GM15510 (cell line): ENCODE measurements around the gene FHIP1B.
A peak's percentile ranks its signal among the peaks of the same experiment; 100 is the strongest.

ENCODE experiments used
- POLR2A ChIP-seq: IDR thresholded peaks from 3 replicates; pipeline ENCODE4 v1.6.1; 2011; ENCODE audit warnings: borderline replicate concordance; ENCODE audit not compliant: insufficient read length; ENCODE audit errors: extremely low read depth

Gene FHIP1B

GRCh38 chr11:6234387-6235107 is at the start of gene FHIP1B:
Gene FHIP1B (minus strand): TSS chr11:6234636. CDS start chr11:6224516, 10,120 bp downstream.
- TF ChIP-seq POLR2A, result peak; percentile 76

GRCh38 chr11:6283453-6284023 is 49.1 kb upstream of the FHIP1B start:
- no peak for TF ChIP-seq POLR2A

GRCh38 chr11:6273188-6273587 is 38.8 kb upstream of the FHIP1B start:
- no peak for TF ChIP-seq POLR2A

- TF ChIP-seq POLR2A, result no peak
Observed at GRCh38 chr11:6271598-6271997, 37.2 kb upstream of the FHIP1B start.

GRCh38 chr11:6270584-6271246 is 36.3 kb upstream of the FHIP1B start:
- no peak for TF ChIP-seq POLR2A

GRCh38 chr11:6269994-6270393 is 35.6 kb upstream of the FHIP1B start:
- TF ChIP-seq POLR2A, result no peak

GRCh38 chr11:6268820-6269219 is 34.4 kb upstream of the FHIP1B start:
- no peak for TF ChIP-seq POLR2A

- no peak for TF ChIP-seq POLR2A
Observed at GRCh38 chr11:6263662-6264061, 29.2 kb upstream of the FHIP1B start.

GRCh38 chr11:6260207-6260726 is 25.8 kb upstream of the FHIP1B start:
- TF ChIP-seq POLR2A, result no peak

- TF ChIP-seq POLR2A, result no peak
Observed at GRCh38 chr11:6258571-6259081, 24.2 kb upstream of the FHIP1B start.

- TF ChIP-seq POLR2A, result no peak
Observed at GRCh38 chr11:6258141-6258540, 23.7 kb upstream of the FHIP1B start.

GRCh38 chr11:6253197-6253596 is 18.8 kb upstream of the FHIP1B start:
- no peak for TF ChIP-seq POLR2A

GRCh38 chr11:6251990-6252473 is 17.6 kb upstream of the FHIP1B start:
- TF ChIP-seq POLR2A, result no peak

GRCh38 chr11:6251120-6251733 is 16.8 kb upstream of the FHIP1B start:
- no peak for TF ChIP-seq POLR2A
